HEK293 (cell line): Measurements from ENCODE around the gene ABCA3.

Experiments
- CTCF ChIA-PET: fragments of 350-600 bp; formaldehyde crosslinking; extraction: SDS; loops from one replicate; lab custom pipeline; 2021; ENCODE audit warnings: antibody characterized with exemption; lab: Yijun Ruan, JAX
- POLR2A ChIA-PET: fragments of 300-600 bp; formaldehyde crosslinking; extraction: SDS; loops from one replicate; lab custom pipeline; 2020; ENCODE audit warnings: antibody characterized with exemption, inconsistent platforms; lab: Yijun Ruan, JAX
- H3K27ac ChIP-seq: fragments of 200-500 bp; sonication (Bioruptor generic); 2 replicates; pipeline ENCODE4 v1.5.1; 2014; ENCODE audit warnings: low read depth, low read length, control low read depth, inconsistent platforms; ENCODE audit errors: extremely low read depth
- H3K36me3 ChIP-seq, 2 experiments: fragments of 200-500 bp in 1 of 2; sonication (Bioruptor generic) in 1 of 2; 1 replicate in 1 of 2; 2 replicates in 1 of 2; pipeline ENCODE4 v1.5.1; 2014 to 2017; ENCODE audit warnings: inconsistent platforms in 2 of 2, low read length in 2 of 2; ENCODE audit not compliant: control insufficient read depth in 2 of 2, insufficient read depth in 1 of 2
- H3K4me1 ChIP-seq: fragments of 200-500 bp; sonication (Bioruptor generic); 2 replicates; pipeline ENCODE4 v1.5.1; 2014; ENCODE audit warnings: mild to moderate bottlenecking, low read length, inconsistent platforms; ENCODE audit not compliant: control insufficient read depth, insufficient read depth
- H3K4me3 ChIP-seq: 2 replicates; pipeline ENCODE4 v1.5.1; 2011; ENCODE audit warnings: low read depth, mild to moderate bottlenecking, control low read depth, low read length, moderate library complexity
- H3K9me3 ChIP-seq: fragments of 200-500 bp; sonication (Bioruptor generic); 2 replicates; pipeline ENCODE4 v1.5.1; 2014; ENCODE audit warnings: low read depth, low read length, inconsistent platforms; ENCODE audit not compliant: control insufficient read depth, insufficient read depth
- AEBP2 ChIP-seq: fragments of 450-650 bp; formaldehyde crosslinking; IDR thresholded peaks from 2 replicates; pipeline ENCODE4 v1.5.1; 2016; ENCODE audit warnings: missing biosample characterization, missing genetic modification characterization, borderline replicate concordance
- CTCF ChIP-seq: fragments of 450-650 bp; formaldehyde crosslinking; IDR thresholded peaks from 2 replicates; pipeline ENCODE4 v1.5.1; 2016; ENCODE audit warnings: missing biosample characterization, missing genetic modification characterization
- GLIS2 ChIP-seq: fragments of 450-650 bp; formaldehyde crosslinking; IDR thresholded peaks from 2 replicates; pipeline ENCODE4 v1.5.1; 2016; ENCODE audit warnings: missing biosample characterization, missing genetic modification characterization
- IKZF3 ChIP-seq: fragments of 450-650 bp; IDR thresholded peaks from 2 replicates; pipeline ENCODE4 v1.5.0; 2018; ENCODE audit warnings: missing biosample characterization, mild to moderate bottlenecking, missing genetic modification characterization, moderate library complexity
- PRDM1 ChIP-seq: fragments of 450-650 bp; formaldehyde crosslinking; IDR thresholded peaks from 2 replicates; pipeline ENCODE4; 2016; ENCODE audit warnings: missing biosample characterization, missing genetic modification characterization
- PRDM4 ChIP-seq: fragments of 450-650 bp; formaldehyde crosslinking; IDR thresholded peaks from 2 replicates; pipeline ENCODE4 v1.5.1; 2017; ENCODE audit warnings: missing biosample characterization, missing genetic modification characterization
- SCRT1 ChIP-seq: fragments of 450-650 bp; formaldehyde crosslinking; IDR thresholded peaks from 2 replicates; pipeline ENCODE4 v1.5.1; 2016; ENCODE audit warnings: missing biosample characterization, missing genetic modification characterization, borderline replicate concordance
- ZIC2 ChIP-seq: fragments of 450-650 bp; formaldehyde crosslinking; IDR thresholded peaks from 2 replicates; pipeline ENCODE4 v1.5.1; 2016; ENCODE audit warnings: missing biosample characterization, missing genetic modification characterization
- ZNF138 ChIP-seq: fragments of 450-650 bp; formaldehyde crosslinking; IDR thresholded peaks from 2 replicates; pipeline ENCODE4 v1.5.1; 2016; ENCODE audit warnings: missing biosample characterization, missing genetic modification characterization, borderline replicate concordance
- ZNF146 ChIP-seq: fragments of 450-650 bp; formaldehyde crosslinking; IDR thresholded peaks from 2 replicates; pipeline ENCODE4 v1.5.1; 2016; ENCODE audit warnings: missing biosample characterization, missing genetic modification characterization
- ZNF157 ChIP-seq: fragments of 450-650 bp; formaldehyde crosslinking; IDR thresholded peaks from 2 replicates; pipeline ENCODE4 v1.5.1; 2016; ENCODE audit warnings: missing biosample characterization, missing genetic modification characterization
- ZNF175 ChIP-seq: fragments of 450-650 bp; formaldehyde crosslinking; IDR thresholded peaks from 2 replicates; pipeline ENCODE4 v1.5.1; 2016; ENCODE audit warnings: missing biosample characterization, missing genetic modification characterization
- ZNF302 ChIP-seq: fragments of 450-650 bp; formaldehyde crosslinking; IDR thresholded peaks from 2 replicates; pipeline ENCODE4 v1.5.1; 2016; ENCODE audit warnings: missing biosample characterization, missing genetic modification characterization, low read depth
- ZNF354C ChIP-seq: fragments of 450-650 bp; formaldehyde crosslinking; IDR thresholded peaks from 2 replicates; pipeline ENCODE4 v1.5.1; 2016; ENCODE audit warnings: missing biosample characterization, missing genetic modification characterization, low read depth, borderline replicate concordance
- ZNF37A ChIP-seq: fragments of 450-650 bp; IDR thresholded peaks from 2 replicates; pipeline ENCODE4 v1.5.1; 2018; ENCODE audit warnings: missing biosample characterization, missing genetic modification characterization
- ZNF433 ChIP-seq: fragments of 450-650 bp; formaldehyde crosslinking; IDR thresholded peaks from 2 replicates; pipeline ENCODE4 v1.5.1; 2016; ENCODE audit warnings: missing biosample characterization, missing genetic modification characterization, low read depth
- ZNF473 ChIP-seq: fragments of 450-650 bp; formaldehyde crosslinking; IDR thresholded peaks from 2 replicates; pipeline ENCODE4 v1.5.1; 2017; ENCODE audit warnings: missing biosample characterization, missing genetic modification characterization
- ZNF513 ChIP-seq: fragments of 450-650 bp; IDR thresholded peaks from 2 replicates; pipeline ENCODE4 v1.5.1; 2018; ENCODE audit warnings: missing biosample characterization, missing genetic modification characterization
- ZNF521 ChIP-seq: fragments of 450-650 bp; formaldehyde crosslinking; IDR thresholded peaks from 2 replicates; pipeline ENCODE4 v1.5.1; 2017; ENCODE audit warnings: missing biosample characterization, mild to moderate bottlenecking, missing genetic modification characterization
- ZNF561 ChIP-seq: fragments of 450-650 bp; IDR thresholded peaks from 2 replicates; pipeline ENCODE4 v1.5.1; 2018; ENCODE audit warnings: missing biosample characterization, missing genetic modification characterization, borderline replicate concordance
- ZNF629 ChIP-seq: fragments of 450-650 bp; formaldehyde crosslinking; IDR thresholded peaks from 2 replicates; pipeline ENCODE4 v1.5.1; 2017; ENCODE audit warnings: missing biosample characterization, missing genetic modification characterization
- ZNF639 ChIP-seq: fragments of 450-650 bp; formaldehyde crosslinking; IDR thresholded peaks from 2 replicates; pipeline ENCODE4 v1.5.1; 2016; ENCODE audit warnings: missing biosample characterization, missing genetic modification characterization
- ZNF768 ChIP-seq: fragments of 450-650 bp; formaldehyde crosslinking; IDR thresholded peaks from 2 replicates; pipeline ENCODE4 v1.5.1; 2018; ENCODE audit warnings: missing biosample characterization, mild to moderate bottlenecking, missing genetic modification characterization
- ZSCAN16 ChIP-seq: fragments of 450-650 bp; formaldehyde crosslinking; IDR thresholded peaks from 2 replicates; pipeline ENCODE4 v1.5.1; 2016; ENCODE audit warnings: missing biosample characterization, missing genetic modification characterization
- ZSCAN23 ChIP-seq: fragments of 450-650 bp; formaldehyde crosslinking; IDR thresholded peaks from 2 replicates; pipeline ENCODE4 v1.5.1; 2016; ENCODE audit warnings: missing biosample characterization, missing genetic modification characterization
- ZSCAN30 ChIP-seq: fragments of 450-650 bp; IDR thresholded peaks from 2 replicates; pipeline ENCODE4 v1.5.1; 2018; ENCODE audit warnings: missing biosample characterization, mild to moderate bottlenecking, missing genetic modification characterization, moderate library complexity
- ZSCAN5A ChIP-seq: fragments of 450-650 bp; formaldehyde crosslinking; IDR thresholded peaks from 2 replicates; pipeline ENCODE4 v1.5.1; 2016; ENCODE audit warnings: missing biosample characterization, missing genetic modification characterization

The ABCA3 gene

GRCh38 chr16:2267913-2268666 lies 72.4 kb downstream of the ABCA3 start, which contains the start of gene RNPS1:
Gene RNPS1, minus strand, starts transcription at chr16:2268126. Its CDS starts 3,483 bp downstream, at chr16:2264643.
- peaks cover 13 to 39% of the 10 kb centered on the region in 2 experiments; a peak in 2 of 3 replicates for H3K36me3 ChIP-seq
- ChIA-PET POLR2A (interaction anchor here (0.6 to 1.2 kb wide), 8 partner anchors 9 to 263 kb away, joined by 3 to 9 read pairs (median 4); partner anchors contain the start of genes CEMP1, ECI1 and TEDC2), CTCF (no interaction called here)
- H3K4me1 ChIP-seq = peaks cover 8% of the 10 kb centered on the region; the same call in 1 of the 2 replicates
- no peaks in the 10 kb centered on the region for H3K9me3 ChIP-seq
- peak within 1 kb of the TSS; percentile 98 for H3K27ac ChIP-seq
- peak within 1 kb of the TSS; percentile 65 for H3K4me3 ChIP-seq
- TF ChIP-seq ZNF768 (no peak), ZNF138 (no peak), ZNF175 (tag by site-specific recombination) (no peak), ZNF354C (tag by site-specific recombination) (no peak), CTCF (tag by site-specific recombination) (peak; percentile 41), ZSCAN23 (peak; percentile 88; the same call in 1 of the 2 replicates), ZIC2 (tag by site-specific recombination) (peak; percentile 35), ZNF146 (peak; percentile 82), ZNF433 (tag by site-specific recombination) (no peak), IKZF3 (tag by site-specific recombination) (peak; percentile 62; the same call in 1 of the 2 replicates), ZNF639 (peak; percentile 97), ZNF302 (no peak), ZNF521 (tag by site-specific recombination) (no peak), ZSCAN30 (0 out of 2 replicates have a peak, but pooled peaks have one; percentile 65), AEBP2 (tag by site-specific recombination) (no peak), ZSCAN16 (tag by site-specific recombination) (peak; percentile 20; the same call in 1 of the 2 replicates), ZSCAN5A (tag by site-specific recombination) (0 out of 2 replicates have a peak, but pooled peaks have one; percentile 94), ZNF561 (no peak), ZNF513 (no peak; the same call in 1 of the 2 replicates), SCRT1 (tag by site-specific recombination) (peak; percentile 82; the same call in 1 of the 2 replicates), ZNF157 (tag by site-specific recombination) (0 out of 2 replicates have a peak, but pooled peaks have one; percentile 20), ZNF629 (tag by site-specific recombination) (peak; percentile 100), ZNF37A (tag by site-specific recombination) (no peak), PRDM1 (peak; percentile 43; the same call in 1 of the 2 replicates), GLIS2 (tag by site-specific recombination) (peak; percentile 87), ZNF473 (tag by site-specific recombination) (no peak), PRDM4 (tag by site-specific recombination) (peak; percentile 73)
